GM21619 (cell line): ENCODE results near the gene HJURP.
"Not testable (repeated sequence)": the region's sequence is repeated elsewhere in the genome, so short reads cannot be mapped to it uniquely, and the experiment has no call there.

Source experiments
- ATAC-seq: cut with Tn5 transposase; IDR thresholded peaks from one replicate; pipeline ENCODE4 v1.9.1; 2021; ENCODE audit not compliant: unreplicated experiment

HJURP gene

GRCh38 chr2:233854241-233854981 is at the start of gene HJURP:
HJURP (minus strand) TSS chr2:233854535; CDS start chr2:233854500, 35 bp downstream.
- ATAC-seq: peak; percentile 98

- no peak for ATAC-seq
These were observed 47.5 kb upstream of the HJURP start for GRCh38 chr2:233901884-233902283.

- no peak for ATAC-seq
These were observed 47.0 kb upstream of the HJURP start for GRCh38 chr2:233901367-233901766.

GRCh38 chr2:233896253-233896652 is 41.9 kb upstream of the HJURP start:
- not testable (repeated sequence) for ATAC-seq

- ATAC-seq: no peak
These were observed 38.5 kb upstream of the HJURP start for GRCh38 chr2:233892793-233893192.

- ATAC-seq: no peak
These were observed 28.0 kb upstream of the HJURP start for GRCh38 chr2:233882353-233882752.

- not testable (repeated sequence) for ATAC-seq
These were observed 17.8 kb upstream of the HJURP start for GRCh38 chr2:233872125-233872524.

GRCh38 chr2:233871432-233871831 is 17.1 kb upstream of the HJURP start:
- ATAC-seq: no peak

GRCh38 chr2:233867993-233868532 is 13.7 kb upstream of the HJURP start, which contains the start of gene MSL3B:
MSL3B (minus strand) TSS chr2:233868386.
- ATAC-seq: peak; percentile 75

- no peak for ATAC-seq
These were observed 12.1 kb upstream of the HJURP start for GRCh38 chr2:233866479-233866878.

- no peak for ATAC-seq
These were observed 11.5 kb upstream of the HJURP start for GRCh38 chr2:233865838-233866237.

- no peak for ATAC-seq
These were observed 8.0 kb upstream of the HJURP start for GRCh38 chr2:233862261-233862768.

- no peak for ATAC-seq
These were observed 4.0 kb upstream of the HJURP start for GRCh38 chr2:233858331-233858730.

GRCh38 chr2:233857511-233858141 is 3.3 kb upstream of the HJURP start:
- ATAC-seq: no peak

- no peak for ATAC-seq
These were observed 1.8 kb upstream of the HJURP start for GRCh38 chr2:233856184-233856583.

- no peak for ATAC-seq
These were observed 1.0 kb upstream of the HJURP start for GRCh38 chr2:233855345-233855744.

- no peak for ATAC-seq
These were observed 473 bp downstream of the HJURP start for GRCh38 chr2:233853883-233854240.

- ATAC-seq: no peak
These were observed 982 bp downstream of the HJURP start for GRCh38 chr2:233853353-233853752.

GRCh38 chr2:233852056-233852455 is 2.3 kb downstream of the HJURP start:
- ATAC-seq: no peak

GRCh38 chr2:233851169-233851568 is 3.2 kb downstream of the HJURP start:
- no peak for ATAC-seq

- no peak for ATAC-seq
These were observed 3.6 kb downstream of the HJURP start for GRCh38 chr2:233850745-233851144.
